B cell (primary cell): ENCODE measurements around the gene MTERF2.

Experiments
- EZH2 ChIP-seq: IDR thresholded peaks from 2 replicates; pipeline ENCODE4 v1.6.1; 2012; ENCODE audit warnings: borderline replicate concordance, low read depth, mild to moderate bottlenecking, moderate library complexity, low read length; ENCODE audit not compliant: insufficient read depth, poor library complexity, severe bottlenecking
- TF ChIP-seq, protein P1 (sequence below): fragments of 200-600 bp; IDR thresholded peaks from one replicate; pipeline ENCODE4 v1.8.0; 2022; ENCODE audit warnings: antibody characterized with exemption, mild to moderate bottlenecking

- TF ChIP-seq, protein P1, sequence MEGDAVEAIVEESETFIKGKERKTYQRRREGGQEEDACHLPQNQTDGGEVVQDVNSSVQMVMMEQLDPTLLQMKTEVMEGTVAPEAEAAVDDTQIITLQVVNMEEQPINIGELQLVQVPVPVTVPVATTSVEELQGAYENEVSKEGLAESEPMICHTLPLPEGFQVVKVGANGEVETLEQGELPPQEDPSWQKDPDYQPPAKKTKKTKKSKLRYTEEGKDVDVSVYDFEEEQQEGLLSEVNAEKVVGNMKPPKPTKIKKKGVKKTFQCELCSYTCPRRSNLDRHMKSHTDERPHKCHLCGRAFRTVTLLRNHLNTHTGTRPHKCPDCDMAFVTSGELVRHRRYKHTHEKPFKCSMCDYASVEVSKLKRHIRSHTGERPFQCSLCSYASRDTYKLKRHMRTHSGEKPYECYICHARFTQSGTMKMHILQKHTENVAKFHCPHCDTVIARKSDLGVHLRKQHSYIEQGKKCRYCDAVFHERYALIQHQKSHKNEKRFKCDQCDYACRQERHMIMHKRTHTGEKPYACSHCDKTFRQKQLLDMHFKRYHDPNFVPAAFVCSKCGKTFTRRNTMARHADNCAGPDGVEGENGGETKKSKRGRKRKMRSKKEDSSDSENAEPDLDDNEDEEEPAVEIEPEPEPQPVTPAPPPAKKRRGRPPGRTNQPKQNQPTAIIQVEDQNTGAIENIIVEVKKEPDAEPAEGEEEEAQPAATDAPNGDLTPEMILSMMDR: no peak
- no peak for TF ChIP-seq EZH2
Measured at GRCh38 chr12:106945261-106945851, 41.6 kb downstream of the MTERF2 start.
